IPS-18a (cell line): Measurements from ENCODE around the gene RASSF1.

Source experiments
- H3K27ac ChIP-seq: one replicate; pipeline ENCODE4 v1.5.1; 2013; ENCODE audit warnings: low read length
- H3K27me3 ChIP-seq: one replicate; pipeline ENCODE4 v1.6.1; 2013; ENCODE audit warnings: mild to moderate bottlenecking, low read length; ENCODE audit not compliant: control insufficient read depth, insufficient read depth
- H3K36me3 ChIP-seq: one replicate; pipeline ENCODE4 v1.6.1; 2013; ENCODE audit warnings: low read depth, low read length; ENCODE audit not compliant: control insufficient read depth
- H3K4me1 ChIP-seq: one replicate; pipeline ENCODE4 v1.6.1; 2013; ENCODE audit warnings: low read depth, low read length; ENCODE audit not compliant: control insufficient read depth
- H3K4me3 ChIP-seq: one replicate; pipeline ENCODE4 v1.5.1; 2013; ENCODE audit warnings: low read length
- H3K9ac ChIP-seq: one replicate; pipeline ENCODE4 v1.6.1; 2013; ENCODE audit warnings: mild to moderate bottlenecking, low read length, moderate library complexity
- H3K9me3 ChIP-seq: one replicate; pipeline ENCODE4 v1.6.1; 2013; ENCODE audit warnings: low read depth, low read length; ENCODE audit not compliant: control insufficient read depth

Gene RASSF1

DNA sequence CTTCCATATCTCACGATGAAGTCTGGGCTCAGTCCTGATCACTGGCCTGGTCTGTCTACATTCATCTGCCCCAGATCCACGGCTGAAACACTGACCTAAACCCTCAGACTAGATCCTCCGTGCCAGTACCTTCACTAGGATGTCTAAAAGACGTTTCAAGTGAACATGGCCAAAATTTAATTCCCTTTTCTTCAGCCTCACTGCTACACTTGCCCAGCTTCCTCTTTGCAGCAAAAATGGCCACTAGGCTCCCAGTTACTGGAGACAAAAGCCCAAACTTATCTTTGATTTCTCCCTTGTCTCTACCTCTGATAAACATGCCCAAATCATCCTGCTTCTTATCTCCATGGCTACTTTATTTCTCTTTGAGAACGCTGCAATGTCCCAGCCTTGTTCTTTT is 1.7 kb downstream of the RASSF1 start:
- H3K27me3 ChIP-seq = peaks cover 53% of the 10 kb centered on the region
- H3K4me1 ChIP-seq = peaks cover 5% of the 10 kb centered on the region
- H3K4me3 ChIP-seq = no peak overlapping the region
- no peaks in the 10 kb centered on the region for H3K36me3 ChIP-seq
- no peak overlapping the region for H3K27ac ChIP-seq
- H3K9me3 ChIP-seq = no peaks in the 10 kb centered on the region
- H3K9ac ChIP-seq = no peak overlapping the region

GRCh38 chr3:50337175-50337861 is 3.3 kb downstream of the RASSF1 start:
- peaks cover 1% of the 10 kb centered on the region for H3K36me3 ChIP-seq
- H3K9me3 ChIP-seq = no peaks in the 10 kb centered on the region
- peak overlapping the region; percentile 68 for H3K27ac ChIP-seq
- peaks cover 5% of the 10 kb centered on the region for H3K4me1 ChIP-seq
- peak overlapping the region; percentile 81 for H3K9ac ChIP-seq
- peak overlapping the region; percentile 74 for H3K4me3 ChIP-seq
- peaks cover 41% of the 10 kb centered on the region for H3K27me3 ChIP-seq

- Histone ChIP-seq H3K4me3 (peak overlapping the region; percentile 74), H3K27me3 (peaks cover 34% of the 10 kb centered on the region), H3K27ac (peak overlapping the region; percentile 24), H3K4me1 (peaks cover 5% of the 10 kb centered on the region), H3K36me3 (peaks cover 8% of the 10 kb centered on the region), H3K9ac (peak overlapping the region; percentile 81), H3K9me3 (no peaks in the 10 kb centered on the region)
Observed at GRCh38 chr3:50336452-50337174, 4.0 kb downstream of the RASSF1 start.

DNA sequence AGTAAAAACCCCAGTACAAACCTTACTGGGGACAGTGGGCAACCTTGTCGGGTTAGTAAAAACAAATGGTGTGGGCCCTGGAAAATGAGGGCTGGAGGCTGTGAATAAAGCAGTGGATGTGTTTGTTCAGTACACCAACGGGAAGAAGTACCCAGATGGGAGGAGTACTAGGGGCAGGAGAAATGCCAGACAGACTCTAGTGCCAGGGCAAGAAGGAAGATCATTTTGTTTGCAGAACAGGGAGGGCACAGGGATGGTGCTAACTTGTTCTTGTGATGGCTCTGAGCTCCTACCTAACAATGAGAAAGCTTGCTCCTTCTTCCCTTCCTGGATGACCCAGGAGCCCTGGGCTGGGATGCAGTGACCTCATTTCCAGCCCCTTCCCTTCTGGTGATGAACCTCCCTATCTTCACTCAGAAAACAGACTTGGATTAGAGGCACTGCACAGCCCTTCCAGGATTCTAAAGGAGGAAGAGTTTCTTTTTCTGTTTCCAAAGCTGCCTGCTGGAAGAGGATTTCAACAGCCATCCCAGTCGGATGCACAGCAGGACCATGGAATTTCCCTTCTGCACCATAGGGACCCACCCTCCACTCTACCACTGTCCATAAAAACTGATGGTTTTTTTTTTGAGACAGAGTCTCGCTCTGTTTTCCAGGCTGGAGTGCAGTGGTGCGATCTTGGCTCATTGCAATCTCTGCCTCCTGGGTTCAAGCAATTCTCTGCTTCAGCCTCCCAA is 6.1 kb downstream of the RASSF1 start:
- H3K27me3 ChIP-seq = peaks cover 13% of the 10 kb centered on the region
- peaks cover 5% of the 10 kb centered on the region for H3K4me1 ChIP-seq
- peaks cover 29% of the 10 kb centered on the region for H3K36me3 ChIP-seq
- no peaks in the 10 kb centered on the region for H3K9me3 ChIP-seq
- no peak overlapping the region for H3K4me3 ChIP-seq
- H3K9ac ChIP-seq = no peak overlapping the region
- no peak overlapping the region for H3K27ac ChIP-seq

DNA sequence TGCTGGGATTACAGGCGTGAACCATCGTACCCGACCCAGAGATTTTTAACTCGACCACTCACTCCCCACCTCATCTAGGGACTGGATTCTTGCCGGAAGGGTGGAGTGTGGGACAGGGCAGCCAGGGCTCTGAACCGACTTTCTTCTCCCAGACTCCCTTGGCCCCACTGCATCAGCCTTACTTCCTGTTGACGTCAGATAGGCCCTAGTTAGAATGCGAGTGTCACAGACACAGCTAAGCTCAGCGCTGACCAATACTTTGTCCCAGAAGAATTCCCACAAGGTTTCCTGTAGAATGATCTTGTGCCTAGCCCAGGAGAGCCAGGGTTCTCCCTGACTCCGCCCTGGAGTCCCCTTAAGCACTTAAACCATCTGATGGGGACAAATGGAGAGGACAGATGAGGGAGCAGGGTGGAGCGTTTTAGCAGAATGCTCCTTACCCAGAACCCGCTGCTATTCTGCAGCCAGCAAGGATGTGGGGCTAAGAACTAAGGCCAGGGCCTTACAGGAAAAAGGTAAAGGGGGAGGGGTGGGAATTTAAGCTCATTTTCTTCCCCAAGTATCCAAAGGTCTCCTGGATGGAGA is 6.8 kb downstream of the RASSF1 start:
- peaks cover 30% of the 10 kb centered on the region for H3K36me3 ChIP-seq
- no peak overlapping the region for H3K4me3 ChIP-seq
- H3K4me1 ChIP-seq = peaks cover 5% of the 10 kb centered on the region
- H3K9ac ChIP-seq = no peak overlapping the region
- H3K27ac ChIP-seq = no peak overlapping the region
- no peaks in the 10 kb centered on the region for H3K9me3 ChIP-seq
- peaks cover 6% of the 10 kb centered on the region for H3K27me3 ChIP-seq

DNA sequence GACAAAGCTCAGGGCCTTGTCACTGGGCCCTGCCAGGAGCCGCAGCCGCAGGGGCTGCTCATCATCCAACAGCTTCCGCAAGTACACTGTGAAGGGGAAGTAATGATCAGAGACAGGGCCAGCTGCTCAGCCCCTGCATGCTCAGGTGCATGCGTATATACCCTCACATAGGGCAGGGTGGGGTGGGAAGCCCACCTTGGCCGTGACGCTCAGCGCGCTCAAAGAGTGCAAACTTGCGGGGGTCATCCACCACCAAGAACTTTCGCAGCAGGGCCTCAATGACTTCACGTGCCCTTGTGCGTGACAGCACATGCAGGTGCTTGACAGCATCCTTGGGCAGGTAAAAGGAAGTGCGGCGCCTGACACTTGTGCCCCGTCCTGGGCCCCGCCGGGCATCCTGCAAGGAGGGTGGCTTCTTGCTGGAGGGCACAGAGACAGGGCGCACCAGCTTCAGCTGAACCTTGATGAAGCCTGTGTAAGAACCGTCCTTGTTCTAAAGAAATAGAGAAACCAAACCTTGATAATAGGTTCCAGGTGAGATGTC is 9.2 kb downstream of the RASSF1 start:
- peaks cover 30% of the 10 kb centered on the region for H3K36me3 ChIP-seq
- no peak overlapping the region for H3K9ac ChIP-seq
- no peak overlapping the region for H3K4me3 ChIP-seq
- no peaks in the 10 kb centered on the region for H3K27me3 ChIP-seq
- no peak overlapping the region for H3K27ac ChIP-seq
- H3K4me1 ChIP-seq = peaks cover 11% of the 10 kb centered on the region
- no peaks in the 10 kb centered on the region for H3K9me3 ChIP-seq

- H3K4me1 ChIP-seq = peaks cover 7% of the 10 kb centered on the region
- H3K4me3 ChIP-seq = no peak overlapping the region
- H3K9ac ChIP-seq = no peak overlapping the region
- H3K36me3 ChIP-seq = peaks cover 30% of the 10 kb centered on the region
- no peaks in the 10 kb centered on the region for H3K27me3 ChIP-seq
- no peak overlapping the region for H3K27ac ChIP-seq
- no peaks in the 10 kb centered on the region for H3K9me3 ChIP-seq
Observed at GRCh38 chr3:50330330-50330729, 10.3 kb downstream of the RASSF1 start.

DNA sequence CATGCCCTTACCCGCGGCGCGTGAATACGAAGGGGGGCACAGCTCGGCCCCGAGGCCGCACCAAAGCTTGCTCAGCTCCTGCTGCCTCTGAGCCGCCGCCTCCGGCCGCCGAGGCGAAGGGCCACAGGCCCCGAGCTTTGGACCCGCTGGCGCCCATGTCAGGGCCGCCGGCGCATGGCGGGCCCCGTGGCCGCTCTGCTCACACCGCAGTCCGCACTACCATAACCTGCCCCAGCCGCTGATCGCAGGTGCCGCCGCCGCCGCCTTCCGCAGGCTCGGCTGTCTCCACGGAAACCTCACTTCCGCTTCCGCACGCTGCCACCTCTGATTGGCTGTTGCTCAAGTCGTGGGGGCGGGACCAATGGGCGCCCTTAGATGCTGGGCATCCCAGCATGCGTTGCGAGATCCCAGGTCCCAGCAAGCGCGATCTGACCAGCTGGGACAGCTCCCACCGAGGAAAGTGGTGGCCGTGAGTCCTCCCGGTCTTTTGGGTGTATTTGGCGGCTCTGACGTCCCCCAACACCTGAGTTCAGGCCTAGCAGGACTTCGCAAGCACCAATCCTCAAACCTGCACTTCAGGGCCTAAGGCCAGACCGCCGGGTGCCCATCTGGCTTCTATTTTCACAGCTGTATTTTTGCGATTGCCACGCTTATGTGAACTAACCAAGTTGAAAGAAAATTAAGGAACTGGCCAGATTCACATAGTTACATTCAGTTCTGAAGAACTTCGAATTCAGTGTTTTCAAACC is 12.5 kb downstream of the RASSF1 start, which contains the start of gene TUSC2:
TUSC2 (minus strand) TSS at position 281 of the 749 bp plus-strand sequence; CDS start at position 157, 124 bp downstream.
- peaks cover 30% of the 10 kb centered on the region for H3K36me3 ChIP-seq

DNA sequence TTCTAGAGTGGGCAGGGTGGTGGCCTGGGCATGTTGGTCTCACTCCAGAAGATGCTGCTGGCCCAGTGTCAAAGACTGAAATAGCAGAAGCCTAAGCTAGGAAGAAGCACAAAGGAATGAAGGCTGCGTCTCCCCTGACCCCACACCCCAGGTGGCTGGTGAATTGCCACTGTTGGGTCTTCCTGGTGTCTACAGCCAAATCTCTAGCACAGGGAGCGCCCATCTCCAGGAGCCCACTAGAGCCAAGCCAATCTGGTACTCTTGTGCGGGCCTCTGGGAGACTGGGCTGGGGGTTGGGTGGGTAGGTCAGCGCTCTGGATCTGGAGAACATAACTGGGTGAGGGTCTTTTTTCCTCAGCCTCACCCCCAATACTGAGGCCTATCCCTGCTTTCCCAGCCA is 13.5 kb downstream of the RASSF1 start:
- H3K9me3 ChIP-seq = no peaks in the 10 kb centered on the region
- H3K9ac ChIP-seq = peak overlapping the region; percentile 76
- peaks cover 18% of the 10 kb centered on the region for H3K4me1 ChIP-seq
- H3K36me3 ChIP-seq = peaks cover 26% of the 10 kb centered on the region
- no peak overlapping the region for H3K27ac ChIP-seq
- no peaks in the 10 kb centered on the region for H3K27me3 ChIP-seq
- peak overlapping the region; percentile 90 for H3K4me3 ChIP-seq

More for the DNA sequence above, 12.5 kb downstream of the RASSF1 start, which contains the start of gene TUSC2:
- H3K4me3 ChIP-seq = peak within 1 kb of the TSS; percentile 90
- peak within 1 kb of the TSS; percentile 13 for H3K27ac ChIP-seq
- H3K9me3 ChIP-seq = no peaks in the 10 kb centered on the region
- H3K27me3 ChIP-seq = no peaks in the 10 kb centered on the region
- H3K4me1 ChIP-seq = peaks cover 14% of the 10 kb centered on the region
- H3K9ac ChIP-seq = peak within 1 kb of the TSS; percentile 76

- Histone ChIP-seq H3K27ac (no peak overlapping the region), H3K4me1 (peaks cover 18% of the 10 kb centered on the region), H3K36me3 (peaks cover 17% of the 10 kb centered on the region), H3K9me3 (no peaks in the 10 kb centered on the region), H3K27me3 (no peaks in the 10 kb centered on the region), H3K4me3 (no peak overlapping the region), H3K9ac (no peak overlapping the region)
Observed at GRCh38 chr3:50326182-50326541, 14.5 kb downstream of the RASSF1 start.
